Stimulated activated CD4-positive, alpha-beta T cell treated with anti-CD3 and anti-CD28 coated beads, Interleukin-2, amount 100 ng/mL, for 24 hours (primary cell): ENCODE data around the gene SRSF12.

Experiments
- DNase-seq, 2 donors: peaks; one replicate each; pipeline ENCODE4 v3.0.0-alpha.2; 2020

SRSF12 gene

GRCh38 chr6:89117211-89118108, at the start of gene SRSF12:
TSS of gene SRSF12 (minus strand) at chr6:89118071. CDS start at chr6:89117887, 184 bp downstream.
- peak; percentile 34 to 50 for DNase-seq

DNA sequence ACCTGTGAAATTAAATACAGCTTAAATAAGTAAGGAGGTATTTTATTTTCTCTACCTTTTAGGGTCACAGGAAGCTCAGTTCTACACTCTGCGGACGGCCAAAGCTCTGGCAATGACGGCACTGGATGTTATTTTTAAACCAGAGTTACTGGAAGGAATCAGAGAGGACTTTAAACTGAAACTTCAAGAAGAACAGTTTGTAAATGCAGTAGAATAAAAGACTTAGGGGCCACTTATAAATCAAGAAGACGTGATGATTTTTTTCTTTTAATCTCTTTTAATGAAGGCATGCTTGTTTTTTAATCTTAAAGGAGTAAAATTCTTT, 44.1 kb upstream of the SRSF12 start:
- no peak for DNase-seq

GRCh38 chr6:89161326-89162046, 43.6 kb upstream of the SRSF12 start:
- no peak for DNase-seq

- no peak for DNase-seq
Measured at GRCh38 chr6:89160331-89161092, 42.6 kb upstream of the SRSF12 start.

DNA sequence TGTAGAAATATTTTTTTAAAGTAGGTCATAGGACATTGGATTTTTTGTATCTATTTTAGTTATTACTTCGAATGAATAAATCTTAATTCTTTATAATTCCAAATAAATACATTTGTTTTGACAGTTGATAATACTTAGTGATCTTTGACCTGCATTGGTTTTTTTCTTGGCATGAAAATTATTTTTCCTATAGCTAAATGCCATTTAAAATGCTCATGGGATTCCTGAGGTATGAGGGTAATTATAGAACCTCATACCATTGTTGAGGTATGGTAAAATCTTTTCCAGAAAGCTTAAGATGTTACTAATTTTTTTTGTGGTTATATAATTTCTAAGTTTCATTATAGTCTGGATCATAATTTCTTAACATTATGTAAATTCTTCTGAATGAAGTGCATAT, 36.3 kb upstream of the SRSF12 start:
- no peak for DNase-seq

DNA sequence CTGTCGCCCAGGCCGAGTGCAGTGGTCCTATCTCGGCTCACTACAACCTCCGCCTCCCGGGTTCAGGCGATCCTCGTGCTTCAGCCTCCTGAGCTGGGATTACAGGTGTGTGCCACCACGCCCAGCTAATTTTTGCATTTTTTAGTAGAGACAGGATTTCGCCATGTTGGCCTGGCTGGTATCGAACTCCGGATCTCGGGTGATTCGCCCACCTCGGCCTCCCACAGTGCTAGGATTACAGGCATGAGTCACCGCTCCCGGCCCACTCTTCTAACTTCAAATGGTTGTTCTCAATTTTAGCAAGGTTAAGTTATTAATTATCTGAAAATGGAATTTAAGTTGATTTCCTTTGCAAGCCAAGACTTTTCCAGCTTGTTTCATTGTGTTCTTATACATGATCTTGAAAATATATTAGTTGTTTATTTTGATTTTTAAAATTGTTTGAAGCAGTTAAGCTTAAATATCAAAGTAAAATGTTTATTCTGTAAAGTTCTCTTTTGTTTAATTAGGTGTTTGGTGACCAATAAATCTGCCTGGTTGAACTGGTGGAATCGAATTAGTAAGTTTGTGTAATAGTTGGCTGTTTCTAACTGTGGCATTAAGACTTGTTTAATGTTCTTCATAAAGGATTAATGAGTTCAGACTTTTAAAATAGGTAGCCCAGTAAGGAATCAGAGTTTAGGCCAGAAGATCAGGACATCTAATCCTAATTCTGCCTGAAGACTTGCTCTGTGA, 30.3 kb upstream of the SRSF12 start:
- peak; percentile 38 to 44 for DNase-seq

DNA sequence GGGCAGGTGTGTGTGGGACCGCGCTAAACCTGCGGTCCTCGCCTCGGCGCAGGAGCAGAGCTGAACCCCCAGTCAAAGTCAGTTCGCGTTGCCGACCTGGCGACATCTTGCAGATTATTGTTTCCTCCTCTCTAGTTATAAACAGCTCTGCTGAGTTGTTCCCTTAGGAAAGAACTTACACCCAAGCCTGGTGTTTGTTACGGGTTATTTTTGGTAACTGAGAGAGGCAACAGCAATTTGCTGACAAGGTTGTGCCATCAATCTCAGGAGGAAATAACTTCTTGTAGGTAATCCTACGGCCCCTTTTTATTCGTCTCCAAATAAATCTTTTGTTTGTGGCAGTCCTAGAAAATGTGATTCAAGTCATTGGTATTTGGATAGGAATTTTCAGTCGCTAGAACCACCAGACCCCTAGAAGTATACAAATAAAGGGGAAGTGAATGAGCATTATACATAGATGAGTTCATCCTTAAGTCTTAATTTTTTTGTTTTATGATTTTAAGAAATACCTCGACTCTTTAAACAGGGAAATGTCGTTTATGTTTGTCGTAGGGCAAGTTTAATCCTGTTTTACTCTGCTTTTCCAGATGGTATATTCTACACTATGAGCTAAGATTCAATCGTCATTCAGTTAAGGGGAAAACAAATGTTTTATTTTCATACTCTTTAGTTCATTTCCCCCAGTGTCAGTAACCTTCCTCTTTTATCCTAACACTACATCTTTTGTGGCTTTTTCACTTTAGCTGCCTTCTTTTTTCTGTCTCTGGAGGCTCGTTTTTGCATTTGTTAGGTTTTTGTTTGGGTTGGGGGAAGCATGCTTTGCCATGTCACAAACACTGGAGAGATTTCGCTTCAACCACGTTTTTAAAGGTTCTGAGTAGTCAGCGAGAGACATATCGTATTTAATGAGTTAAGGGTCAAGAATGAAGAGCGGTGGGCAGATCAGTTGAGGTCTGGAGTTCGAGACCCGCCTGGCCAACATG, 29.1 kb upstream of the SRSF12 start:
- DNase-seq, result peak; percentile 31 to 51

DNA sequence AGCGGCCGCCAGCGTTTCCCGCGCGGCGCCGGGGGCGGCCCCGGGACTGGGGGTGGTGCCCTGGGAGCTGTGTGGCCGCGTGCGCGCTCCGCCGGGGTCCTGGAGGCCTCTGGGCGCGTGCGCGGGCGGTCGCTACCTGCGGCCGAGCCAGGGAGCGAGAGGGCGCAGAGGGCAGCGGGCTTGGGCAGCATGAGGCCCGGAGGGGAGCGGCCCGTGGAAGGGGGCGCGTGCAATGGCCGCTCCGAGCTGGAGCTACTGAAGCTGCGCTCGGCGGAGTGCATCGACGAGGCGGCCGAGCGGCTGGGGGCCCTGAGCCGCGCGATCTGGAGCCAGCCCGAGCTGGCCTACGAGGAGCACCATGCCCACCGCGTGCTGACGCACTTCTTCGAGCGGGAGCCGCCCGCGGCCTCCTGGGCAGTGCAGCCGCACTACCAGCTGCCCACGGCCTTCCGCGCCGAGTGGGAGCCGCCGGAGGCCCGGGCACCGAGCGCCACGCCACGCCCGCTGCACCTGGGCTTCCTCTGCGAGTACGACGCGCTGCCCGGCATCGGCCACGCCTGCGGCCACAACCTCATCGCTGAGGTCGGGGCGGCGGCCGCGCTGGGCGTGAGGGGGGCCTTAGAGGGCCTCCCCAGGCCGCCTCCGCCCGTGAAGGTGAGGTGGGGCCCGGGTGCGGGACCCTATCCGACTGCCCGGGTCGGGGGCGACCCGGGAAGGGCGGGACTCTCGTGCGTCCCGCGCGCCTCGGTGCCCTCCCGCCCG, 28.3 kb upstream of the SRSF12 start, which contains the start of gene PM20D2:
PM20D2 (plus strand) TSS at position 100 of the 762 bp plus-strand sequence; CDS start at position 190, 90 bp downstream.
- peak; percentile 70 to 81 for DNase-seq

DNA sequence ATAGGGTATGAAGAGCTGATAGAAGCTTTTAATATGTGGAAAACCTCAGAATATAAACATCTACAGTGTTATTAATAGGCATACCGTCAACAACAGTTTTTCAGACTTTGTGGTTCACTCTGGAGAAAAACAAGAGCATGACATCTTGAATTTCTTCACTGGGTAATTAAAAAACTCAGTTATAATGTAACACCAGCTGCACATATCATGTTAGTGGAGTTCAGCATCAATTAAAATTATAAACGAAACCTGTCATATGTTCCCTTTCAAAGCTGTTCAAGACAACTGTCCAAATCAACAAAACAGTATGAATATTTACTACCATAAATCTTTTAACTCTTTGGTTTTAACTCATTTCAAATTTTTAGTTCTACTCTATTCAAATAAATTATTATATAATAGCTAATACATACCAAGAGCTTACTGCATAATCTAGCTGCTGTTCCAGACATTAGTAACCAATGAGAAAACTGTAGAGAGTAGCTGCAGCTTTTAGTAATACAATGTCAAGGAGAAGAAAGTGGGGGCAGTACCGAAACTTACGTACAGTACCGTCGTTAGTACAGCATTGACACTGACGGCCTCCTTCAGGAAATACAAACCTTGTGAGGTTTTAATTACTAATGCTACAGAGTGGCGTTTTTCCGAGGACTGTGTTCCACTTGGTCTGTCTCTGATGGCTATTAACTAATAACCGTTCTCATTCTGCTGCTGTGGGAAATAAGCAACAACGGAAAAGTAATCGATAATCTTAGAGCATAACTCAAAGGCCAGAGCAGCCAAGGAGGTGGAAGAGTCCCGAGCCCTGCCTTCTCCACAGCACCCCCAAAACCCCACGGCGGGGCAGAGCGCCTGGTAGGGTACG, 27.5 kb upstream of the SRSF12 start:
- no peak for DNase-seq

GRCh38 chr6:89144354-89144906, 26.6 kb upstream of the SRSF12 start:
- no peak for DNase-seq

DNA sequence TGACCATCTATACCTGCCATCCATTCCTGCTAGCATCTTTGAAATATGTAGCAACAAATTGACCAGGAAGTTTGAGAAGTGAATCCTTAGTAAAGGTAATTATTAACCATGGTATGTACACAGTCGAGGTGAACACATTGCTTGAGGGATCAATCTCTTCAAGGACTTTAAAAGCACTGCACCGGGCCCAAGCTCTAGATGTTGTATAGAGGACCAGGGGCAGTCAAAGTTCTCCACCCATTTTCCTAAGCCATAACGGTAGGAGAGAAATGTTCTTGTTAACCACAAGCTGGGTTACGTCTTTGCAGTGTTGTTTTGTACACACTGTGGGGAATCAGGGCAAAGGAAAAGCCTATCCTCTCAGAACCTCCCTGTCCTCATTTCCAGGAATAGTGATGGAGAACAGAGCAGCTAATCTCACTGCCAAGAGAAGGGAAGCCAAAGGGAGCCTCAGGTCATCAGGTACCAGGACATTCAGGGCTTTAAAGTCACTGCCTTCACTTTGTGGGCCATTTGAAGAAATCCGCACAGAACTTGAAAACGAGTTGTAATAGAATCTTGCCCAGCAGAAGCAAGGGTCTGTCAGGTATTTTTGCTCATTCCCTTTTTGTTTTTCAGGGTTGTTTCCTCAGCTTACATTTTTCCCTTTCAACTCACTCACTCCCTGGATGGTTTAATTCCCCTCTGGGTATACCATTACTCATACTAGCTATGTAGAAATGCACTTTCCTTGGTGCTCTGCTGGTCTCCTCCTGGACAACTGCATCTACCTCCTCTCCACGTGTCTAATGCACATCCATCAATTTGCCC, 22.7 kb upstream of the SRSF12 start:
- DNase-seq, result no peak

GRCh38 chr6:89139509-89140346, 21.9 kb upstream of the SRSF12 start:
- DNase-seq, result no peak

GRCh38 chr6:89138173-89138572, 20.3 kb upstream of the SRSF12 start:
- DNase-seq, result no peak

- no peak for DNase-seq
Measured at GRCh38 chr6:89134723-89135122, 16.9 kb upstream of the SRSF12 start.

DNA sequence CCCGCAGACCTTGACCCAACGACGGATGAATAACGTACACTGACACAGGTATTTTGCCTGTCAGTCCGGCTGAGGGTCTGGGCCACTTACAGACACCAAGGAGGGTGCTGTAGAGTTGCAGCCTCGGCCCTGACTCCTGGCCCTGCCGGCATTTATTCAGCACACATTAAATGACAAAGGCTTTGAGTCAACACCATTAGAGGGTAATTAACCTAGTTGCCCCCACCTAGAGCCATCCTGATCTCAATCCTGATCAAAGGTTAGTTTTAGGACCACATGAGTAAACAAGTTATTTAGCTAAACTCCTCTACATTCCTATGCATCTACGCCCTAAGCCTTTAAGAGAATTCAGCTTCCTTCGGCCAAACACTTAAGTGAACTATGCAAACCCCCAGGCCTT, 16.1 kb upstream of the SRSF12 start:
- no peak for DNase-seq

DNA sequence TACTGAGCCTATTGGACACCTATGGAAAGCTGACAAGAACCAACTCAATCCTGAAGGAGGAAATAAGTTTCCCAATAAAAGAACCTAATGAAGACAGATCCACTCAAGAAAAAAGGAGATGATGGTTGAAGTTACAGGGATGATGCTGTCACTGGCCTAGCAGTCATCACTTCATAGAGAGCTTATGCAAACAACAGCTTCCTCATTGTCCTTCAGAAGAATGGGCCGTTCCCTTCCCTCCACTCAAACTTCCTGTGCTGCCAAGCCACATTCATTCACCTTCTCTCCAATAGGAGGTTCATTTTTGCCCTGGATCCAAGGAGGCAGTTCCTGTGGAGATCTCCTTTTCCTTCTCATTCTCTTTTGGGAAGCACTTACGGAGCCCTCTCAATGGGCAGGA, 14.2 kb upstream of the SRSF12 start:
- DNase-seq, result no peak

GRCh38 chr6:89131599-89131998, 13.7 kb upstream of the SRSF12 start:
- no peak for DNase-seq
